T-cell (primary cell): ENCODE measurements around the gene QPCT. TPM values are rescaled to one million over a fixed set of nuclear protein-coding genes. Genes with fewer than 3 reads are reported as not detected.

Experiments used
- ATAC-seq, 4 experiments: fragments of 200-7000 bp in 3 of 4; fragments of 150-1000 bp in 1 of 4; cut with Tn5 transposase; replicated peaks in 1 of 4; 1 replicate in 3 of 4; 2 replicates in 1 of 4; pipeline ENCODE4 v1.10.0; 2021; ENCODE audit warnings: moderate library complexity in 3 of 4, mild to moderate bottlenecking in 2 of 4, moderate number of reproducible peaks in 1 of 4
- CTCF ChIA-PET, 2 donors: fragments of 300-600 bp; sonication (Branson Sonifier 250); formaldehyde crosslinking; loops; one replicate each; lab custom pipeline; 2022; ENCODE audit warnings: antibody characterized with exemption in 2 of 2; lab: Charles Lee
- POLR2A ChIA-PET, 2 donors: fragments of 300-600 bp; sonication (Branson Sonifier 250); formaldehyde crosslinking; loops; one replicate each; lab custom pipeline; 2022; ENCODE audit warnings: antibody characterized with exemption in 2 of 2; lab: Charles Lee
- DNase-seq, 35 experiments: peaks; one replicate each; pipeline versions ENCODE4 v3.0.0 to v3.0.0-alpha.2; 2013 to 2023
- H3K27ac ChIP-seq: one replicate; pipeline ENCODE4 v1.5.1; 2013; ENCODE audit warnings: low read length
- H3K27me3 ChIP-seq, 2 experiments: replicated peaks in 1 of 2; 1 replicate in 1 of 2; 2 replicates in 1 of 2; pipeline versions ENCODE4 v1.6.1 to v1.7.0; 2013; ENCODE audit warnings: low read length in 1 of 2, mixed read lengths in 1 of 2; ENCODE audit not compliant: control insufficient read depth in 2 of 2, insufficient read depth in 2 of 2; ENCODE audit errors: extremely low read depth in 1 of 2
- H3K36me3 ChIP-seq, 2 donors: 1 replicate in 1 of 2; 2 replicates in 1 of 2; pipeline versions ENCODE4 v1.6.1 to v1.7.0; 2013; ENCODE audit warnings: low read length in 1 of 2; ENCODE audit not compliant: control insufficient read depth in 2 of 2, insufficient read depth in 1 of 2; ENCODE audit errors: extremely low read depth in 1 of 2
- H3K4me1 ChIP-seq, 2 experiments: 1 replicate in 1 of 2; 2 replicates in 1 of 2; pipeline versions ENCODE4 v1.6.1 to v1.7.0; 2013; ENCODE audit warnings: low read length in 2 of 2, mixed read lengths in 1 of 2; ENCODE audit not compliant: insufficient read depth in 2 of 2, control insufficient read depth in 1 of 2; ENCODE audit errors: extremely low read depth in 1 of 2
- H3K4me3 ChIP-seq, 2 donors: 1 replicate in 1 of 2; 2 replicates in 1 of 2; pipeline versions ENCODE4 v1.5.1 to v1.7.0; 2013; ENCODE audit warnings: mild to moderate bottlenecking in 2 of 2, low read length in 1 of 2, moderate library complexity in 1 of 2; ENCODE audit not compliant: control insufficient read depth in 1 of 2; ENCODE audit errors: extremely low read depth in 1 of 2
- H3K9me3 ChIP-seq: 2 replicates; pipeline ENCODE4 v1.7.0; 2013
- H3K27ac Mint-ChIP-seq, 2 donors: one replicate each; pipeline ENCODE4 v1.8.0; 2020 to 2021; ENCODE audit warnings: mild to moderate bottlenecking in 2 of 2, mixed read lengths in 2 of 2
- H3K27me3 Mint-ChIP-seq, 2 donors: one replicate each; pipeline ENCODE4 v1.8.0; 2021 to 2022; ENCODE audit warnings: mixed read lengths in 2 of 2
- H3K36me3 Mint-ChIP-seq: one replicate; pipeline ENCODE4 v1.8.0; 2021; ENCODE audit warnings: mixed read lengths
- H3K4me1 Mint-ChIP-seq, 3 donors: one replicate each; pipeline ENCODE4 v1.8.0; 2020 to 2022; ENCODE audit warnings: mixed read lengths in 3 of 3, mild to moderate bottlenecking in 1 of 3
- H3K4me3 Mint-ChIP-seq, 3 donors: one replicate each; pipeline ENCODE4 v1.8.0; 2020 to 2022; ENCODE audit warnings: mild to moderate bottlenecking in 3 of 3, mixed read lengths in 3 of 3, moderate library complexity in 3 of 3
- H3K9me3 Mint-ChIP-seq, 3 donors: one replicate each; pipeline ENCODE4 v1.8.0; 2020 to 2022; ENCODE audit warnings: mixed read lengths in 3 of 3
- WGBS: methylation state at CpG from one replicate; pipeline ENCODE4 v1.1.5; 2013; ENCODE audit warnings: missing lambda C conversion rate; ENCODE audit not compliant: insufficient coverage; 5-methylcytosine and 5-hydroxymethylcytosine counted together
- total RNA-seq, 35 experiments: library from RNA in 6 of 35; stranded (reverse) in 6 of 35; fragments of 120-200 nt in 1 of 35; gene quantifications; one replicate each; pipeline versions ENCODE4 v1.2.1 to v1.2.4 and lab custom pipeline; 2013 to 2026

The QPCT gene
- total RNA-seq, 5 donors from 2014 or later (not counting 1 experiment from before 2014, with no cell fraction given) = 1.1 to 3.1 (median 1.5) TPM; not detected in 2

DNA sequence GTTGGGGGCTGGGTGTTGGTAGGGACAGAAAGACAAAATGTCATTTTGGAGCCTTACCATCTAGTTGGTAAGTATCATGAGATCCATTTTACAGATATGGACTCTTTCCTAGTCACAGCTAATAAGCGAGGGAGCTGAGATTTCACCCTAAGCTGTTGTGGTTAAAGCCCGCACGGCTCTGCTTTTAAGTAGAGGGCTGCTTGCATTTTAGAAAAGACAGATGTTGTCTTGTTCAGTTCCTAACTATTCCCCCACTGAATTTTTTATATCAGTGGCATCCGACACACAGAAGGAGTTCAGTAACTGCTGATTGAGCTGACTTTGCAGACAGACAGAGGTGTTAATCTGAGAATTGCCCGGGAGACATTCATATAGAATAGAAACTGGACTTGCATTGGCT is 3.7 kb downstream of the QPCT start:
- no CpG with 5 or more reads among the region's 5 CpGs for WGBS
- H3K27me3 Mint-ChIP-seq = peaks cover 14 to 21% of the 10 kb centered on the region in 2 donors
- Histone ChIP-seq H3K9me3 (no peaks in the 10 kb centered on the region), H3K27me3 (peaks cover 0 to 16% of the 10 kb centered on the region in 2 experiments), H3K4me1 (peaks cover 2 to 15% of the 10 kb centered on the region in 2 experiments), H3K36me3 (no peaks in the 10 kb centered on the region), H3K4me3 (no peak overlapping the region), H3K27ac (no peak overlapping the region)
- no peak overlapping the region for H3K4me3 Mint-ChIP-seq
- ChIA-PET CTCF (no interaction called here), POLR2A (no interaction called here)
- ATAC-seq (no peak), DNase-seq (no peak)
- H3K36me3 Mint-ChIP-seq = no peaks in the 10 kb centered on the region
- no peaks in the 10 kb centered on the region for H3K9me3 Mint-ChIP-seq
- H3K27ac Mint-ChIP-seq = no peak overlapping the region
- H3K4me1 Mint-ChIP-seq = peaks cover 9 to 17% (median 14%) of the 10 kb centered on the region in 3 donors

DNA sequence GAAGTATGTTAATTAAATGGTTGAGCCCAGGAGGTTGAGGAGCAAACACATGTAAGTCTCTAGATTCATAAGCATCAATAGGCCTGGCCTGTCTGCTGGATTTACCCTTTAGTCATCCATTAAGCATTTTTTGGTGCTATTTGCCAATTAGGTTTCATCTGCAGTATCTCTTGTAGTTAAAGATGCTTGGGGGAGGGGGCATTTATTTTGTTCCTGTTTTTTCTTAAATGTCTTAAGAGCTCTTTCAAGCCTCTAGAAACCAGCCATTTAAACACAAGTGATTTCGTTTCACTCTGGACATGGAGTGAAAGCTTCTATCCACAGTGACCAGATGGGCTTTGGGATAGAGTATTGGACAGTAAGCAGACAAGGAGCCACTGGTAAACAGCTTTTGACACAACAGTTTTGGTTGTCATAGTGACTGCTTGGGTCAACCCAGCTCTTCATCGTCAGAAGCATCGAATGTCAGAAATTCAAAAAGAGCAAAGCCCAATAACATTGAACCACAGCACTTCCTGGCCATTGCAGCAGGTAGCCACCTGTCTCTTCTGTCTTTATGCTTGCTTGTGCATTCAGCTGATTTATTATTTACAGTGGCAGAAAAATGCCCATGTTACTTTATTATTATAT is 4.9 kb downstream of the QPCT start:
- Histone ChIP-seq H3K36me3 (no peaks in the 10 kb centered on the region), H3K4me3 (no peak overlapping the region), H3K4me1 (peaks cover 2 to 13% of the 10 kb centered on the region in 2 experiments), H3K27ac (no peak overlapping the region), H3K27me3 (peaks cover 0 to 12% of the 10 kb centered on the region in 2 experiments), H3K9me3 (no peaks in the 10 kb centered on the region)
- no peak for ATAC-seq
- no peak for DNase-seq
- H3K27ac Mint-ChIP-seq = no peak overlapping the region
- no peaks in the 10 kb centered on the region for H3K9me3 Mint-ChIP-seq
- H3K27me3 Mint-ChIP-seq = peaks cover 23 to 30% of the 10 kb centered on the region in 2 donors
- no peaks in the 10 kb centered on the region for H3K36me3 Mint-ChIP-seq
- ChIA-PET POLR2A (no interaction called here), CTCF (no interaction called here)
- WGBS = 70% methylated on average over 2 of the region's 3 CpGs
- H3K4me3 Mint-ChIP-seq = no peak overlapping the region
- H3K4me1 Mint-ChIP-seq = peaks cover 3 to 9% (median 6%) of the 10 kb centered on the region in 3 donors

DNA sequence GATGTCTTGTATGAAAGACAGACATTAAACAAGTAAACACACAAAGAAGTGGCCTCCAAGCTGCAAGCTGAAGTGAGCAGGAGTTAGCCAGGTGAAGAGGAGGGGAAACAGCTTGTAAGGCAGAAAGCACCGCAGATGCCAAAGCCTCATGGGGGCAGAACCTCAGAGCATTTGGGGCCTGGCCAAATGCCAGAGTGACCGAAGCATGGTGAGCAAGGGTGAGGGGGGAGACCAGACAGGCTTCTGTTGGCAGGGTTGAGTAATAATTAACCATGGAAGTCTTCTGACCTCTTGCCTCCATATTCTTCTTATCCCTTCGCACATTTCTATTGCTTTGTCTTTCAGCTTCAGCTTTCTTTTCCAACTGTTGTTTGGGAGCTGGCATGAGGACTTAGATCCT is 5.6 kb downstream of the QPCT start:
- POLR2A ChIA-PET = no interaction called here
- Mint-ChIP-seq H3K27me3 (peaks cover 27 to 33% of the 10 kb centered on the region in 2 donors), H3K36me3 (no peaks in the 10 kb centered on the region), H3K27ac (no peak overlapping the region), H3K4me3 (no peak overlapping the region), H3K9me3 (no peaks in the 10 kb centered on the region), H3K4me1 (peaks cover 0 to 8% (median 6%) of the 10 kb centered on the region in 3 donors)
- CTCF ChIA-PET = no interaction called here
- ATAC-seq (no peak), DNase-seq (no peak)
- H3K4me3 ChIP-seq = no peak overlapping the region
- WGBS = no CpG with 5 or more reads among the region's 3 CpGs
- H3K4me1 ChIP-seq = peaks cover 2 to 7% of the 10 kb centered on the region in 2 experiments
- peaks cover 0 to 8% of the 10 kb centered on the region in 2 experiments for H3K27me3 ChIP-seq
- no peaks in the 10 kb centered on the region for H3K36me3 ChIP-seq
- H3K9me3 ChIP-seq = no peaks in the 10 kb centered on the region
- H3K27ac ChIP-seq = no peak overlapping the region

DNA sequence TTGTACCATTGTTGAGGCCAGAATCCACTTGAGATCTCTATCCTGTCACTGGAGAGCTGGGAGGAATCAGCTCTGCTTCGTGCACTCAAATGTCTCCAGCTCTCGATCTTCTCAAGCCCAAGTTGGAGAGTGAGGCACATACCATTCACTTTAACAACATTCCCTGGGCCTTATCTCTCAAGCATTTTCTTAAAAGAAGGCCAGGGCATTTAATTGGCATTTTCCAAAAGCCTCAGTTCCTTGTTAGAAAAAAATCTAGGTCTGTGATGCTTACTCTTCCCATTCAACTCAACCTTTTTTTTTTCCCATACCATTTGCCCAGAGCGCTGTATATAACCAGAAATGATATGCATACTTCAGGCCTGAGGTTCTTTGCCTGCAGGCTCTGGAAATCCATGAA is 10.1 kb downstream of the QPCT start:
- Mint-ChIP-seq H3K36me3 (no peaks in the 10 kb centered on the region), H3K27me3 (peaks cover 26 to 44% of the 10 kb centered on the region in 2 donors), H3K9me3 (no peaks in the 10 kb centered on the region), H3K4me3 (no peak overlapping the region), H3K27ac (no peak overlapping the region), H3K4me1 (no peaks in the 10 kb centered on the region)
- ChIA-PET POLR2A (no interaction called here), CTCF (no interaction called here)
- H3K27me3 ChIP-seq = peaks cover 0 to 12% of the 10 kb centered on the region in 2 experiments
- H3K4me1 ChIP-seq = no peaks in the 10 kb centered on the region
- ATAC-seq = no peak
- no peaks in the 10 kb centered on the region for H3K9me3 ChIP-seq
- no peak overlapping the region for H3K4me3 ChIP-seq
- 100% methylated on average over 1 of the region's 3 CpGs for WGBS
- DNase-seq = no peak
- H3K27ac ChIP-seq = no peak overlapping the region
- H3K36me3 ChIP-seq = no peaks in the 10 kb centered on the region

DNA sequence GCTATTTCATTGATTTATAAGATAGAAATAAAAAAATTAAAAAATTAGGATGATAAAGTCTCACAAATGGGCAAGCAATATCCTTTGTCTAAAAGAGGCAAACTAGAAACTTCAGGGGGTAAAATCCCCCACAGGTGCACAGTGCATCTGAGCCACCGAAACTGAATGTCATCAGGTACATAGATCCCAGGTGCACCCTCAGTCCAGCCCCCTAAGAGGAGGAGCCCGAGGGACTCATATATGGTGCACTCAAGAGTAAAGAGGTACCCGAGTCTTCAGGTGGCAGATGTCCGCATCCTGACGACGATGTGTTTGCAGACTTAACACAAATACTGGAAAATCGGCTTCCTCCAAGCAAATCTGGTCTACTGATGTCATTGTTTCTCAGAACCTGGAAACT is 11.3 kb downstream of the QPCT start:
- DNase-seq = no peak

DNA sequence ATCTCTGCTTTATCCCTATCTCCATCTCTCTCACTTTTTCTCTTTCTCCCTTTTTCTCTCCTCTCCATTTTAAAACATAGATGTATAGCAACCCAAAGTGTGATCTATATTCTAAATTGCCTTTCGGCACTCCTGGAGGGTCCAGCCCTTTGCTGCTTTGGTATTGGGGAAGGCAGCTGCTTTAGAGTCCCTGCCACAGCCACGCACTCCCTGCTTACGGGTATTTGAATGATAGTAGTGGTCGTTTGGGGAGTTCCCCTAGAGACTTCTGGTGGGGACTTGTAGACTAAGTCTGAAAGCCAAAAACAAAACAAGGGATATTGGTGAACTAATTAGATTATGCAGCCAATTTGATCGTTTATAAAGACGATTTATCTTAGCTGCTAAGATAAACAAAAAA is 11.9 kb downstream of the QPCT start:
- no peak overlapping the region for H3K27ac Mint-ChIP-seq
- WGBS = 68% methylated on average over 5 of the region's 6 CpGs
- Histone ChIP-seq H3K27ac (no peak overlapping the region), H3K9me3 (no peaks in the 10 kb centered on the region), H3K36me3 (no peaks in the 10 kb centered on the region), H3K4me1 (no peaks in the 10 kb centered on the region), H3K4me3 (no peak overlapping the region), H3K27me3 (peaks cover 0 to 9% of the 10 kb centered on the region in 2 experiments)
- ATAC-seq = no peak
- ChIA-PET POLR2A (no interaction called here), CTCF (no interaction called here)
- DNase-seq = no peak
- H3K27me3 Mint-ChIP-seq = peaks cover 30 to 44% of the 10 kb centered on the region in 2 donors
- no peak overlapping the region for H3K4me3 Mint-ChIP-seq
- H3K4me1 Mint-ChIP-seq = no peaks in the 10 kb centered on the region
- H3K9me3 Mint-ChIP-seq = no peaks in the 10 kb centered on the region
- no peaks in the 10 kb centered on the region for H3K36me3 Mint-ChIP-seq

More for the DNA sequence above, 11.3 kb downstream of the QPCT start:
- Mint-ChIP-seq H3K4me1 (no peaks in the 10 kb centered on the region), H3K36me3 (no peaks in the 10 kb centered on the region), H3K27ac (no peak overlapping the region), H3K9me3 (no peaks in the 10 kb centered on the region), H3K4me3 (no peak overlapping the region), H3K27me3 (peaks cover 30 to 46% of the 10 kb centered on the region in 2 donors)
- H3K36me3 ChIP-seq = no peaks in the 10 kb centered on the region
- 85% methylated on average over 2 of the region's 7 CpGs for WGBS
- POLR2A ChIA-PET = no interaction called here
- CTCF ChIA-PET = no interaction called here
- no peak overlapping the region for H3K27ac ChIP-seq
- H3K4me3 ChIP-seq = no peak overlapping the region
- H3K4me1 ChIP-seq = no peaks in the 10 kb centered on the region
- H3K27me3 ChIP-seq = peaks cover 0 to 9% of the 10 kb centered on the region in 2 experiments
- H3K9me3 ChIP-seq = no peaks in the 10 kb centered on the region
- no peak for ATAC-seq
